Measurements from ENCODE around the gene ELAC1.
"Not testable (repeated sequence)": the region's sequence is repeated elsewhere in the genome, so short reads cannot be mapped to it uniquely, and the experiment has no call there.

Gene ELAC1

DNA sequence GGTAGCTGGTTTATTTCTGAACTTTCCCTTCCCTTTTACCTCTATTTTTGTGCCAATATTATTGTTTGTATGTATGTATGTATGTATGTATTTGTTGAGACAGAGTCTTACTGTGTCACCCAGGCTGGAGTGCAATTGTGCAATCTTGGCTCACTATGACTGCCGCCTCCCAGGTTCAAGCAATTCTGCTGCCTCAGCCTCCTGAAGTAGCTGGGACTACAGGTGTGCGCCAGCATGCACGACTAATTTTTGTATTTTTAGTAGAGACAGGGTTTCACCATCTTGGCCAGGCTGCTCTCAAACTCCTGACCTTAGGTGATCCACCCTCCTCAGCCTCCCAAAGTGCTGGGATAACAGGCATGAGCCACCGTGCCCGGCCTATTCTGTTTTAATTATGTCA, 4.6 kb downstream of the ELAC1 start:
- not testable (repeated sequence) for DNase-seq (ENCODE audit: low read depth in 2 of 2, low spot score in 1 of 2)

DNA sequence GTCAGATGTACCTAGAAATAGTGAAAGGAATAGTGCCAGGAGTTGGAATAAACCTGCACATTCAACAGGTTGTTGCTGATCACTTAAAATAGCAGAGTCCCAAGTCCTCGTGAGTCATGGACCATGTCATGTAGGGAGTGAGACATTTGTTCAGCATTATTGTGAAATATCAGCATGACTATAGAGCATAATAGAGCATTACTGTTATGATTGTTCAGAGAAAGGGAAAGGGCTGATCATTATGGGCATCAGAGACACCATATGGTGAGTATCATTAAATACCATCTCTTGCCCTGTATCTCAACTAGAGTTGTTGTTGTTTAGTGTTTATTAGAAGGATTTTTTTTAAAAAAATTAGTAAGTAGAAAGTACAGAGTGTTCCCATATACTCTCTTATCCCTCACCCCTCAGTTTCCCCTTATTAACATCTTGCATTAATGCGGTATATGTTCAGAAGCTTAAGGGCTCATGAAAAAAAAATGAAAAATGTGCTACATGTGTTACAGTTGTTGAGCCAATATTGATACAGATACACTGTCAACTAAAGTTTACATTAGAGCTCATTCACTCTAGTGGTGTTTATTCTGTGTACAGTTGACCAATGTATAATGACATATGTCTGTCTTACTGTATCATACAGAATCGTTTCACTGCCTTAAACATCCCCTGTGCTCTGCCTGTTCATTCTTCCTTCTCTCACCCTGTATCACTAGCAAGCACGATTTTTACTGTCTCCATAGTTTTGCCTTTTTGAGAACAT, 5.7 kb downstream of the ELAC1 start:
- no peak for DNase-seq (ENCODE audit: low read depth in 2 of 2, low spot score in 1 of 2)

DNA sequence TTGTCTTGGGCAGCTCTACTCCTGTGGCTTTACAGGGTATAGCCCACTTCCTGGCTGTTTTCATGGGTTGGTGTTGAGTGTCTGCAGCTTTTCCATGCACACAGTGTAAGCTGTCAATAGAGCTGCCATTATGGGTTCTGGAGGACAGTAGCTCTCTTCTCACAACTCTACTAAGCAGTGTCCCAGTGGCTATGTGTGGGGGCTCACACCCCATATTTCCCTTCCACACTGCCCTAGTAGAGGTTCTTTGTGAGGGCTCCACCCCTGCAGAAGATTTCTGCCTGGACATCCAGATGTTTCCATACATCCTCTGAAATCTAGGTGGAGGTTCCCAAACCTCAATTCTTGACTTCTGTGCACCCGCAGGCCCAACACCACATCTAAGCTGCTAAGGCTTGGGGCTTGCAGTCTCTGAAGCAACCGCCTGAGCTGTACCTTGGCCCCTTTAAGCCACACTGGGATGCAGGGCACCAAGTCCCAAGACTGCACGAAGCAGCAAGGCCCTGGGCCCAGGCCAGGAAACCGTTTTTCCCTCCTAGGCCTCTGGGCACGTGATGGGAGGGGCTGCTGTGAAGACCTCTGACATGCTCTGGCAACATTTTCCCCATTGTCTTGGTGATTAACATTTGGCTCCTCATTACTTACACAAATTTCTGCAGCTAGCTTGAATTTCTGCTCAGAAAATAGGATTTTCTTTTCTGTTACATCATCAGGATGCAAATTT, 9.4 kb downstream of the ELAC1 start:
- no peak for DNase-seq (ENCODE audit: low read depth in 2 of 2, low spot score in 1 of 2)

DNA sequence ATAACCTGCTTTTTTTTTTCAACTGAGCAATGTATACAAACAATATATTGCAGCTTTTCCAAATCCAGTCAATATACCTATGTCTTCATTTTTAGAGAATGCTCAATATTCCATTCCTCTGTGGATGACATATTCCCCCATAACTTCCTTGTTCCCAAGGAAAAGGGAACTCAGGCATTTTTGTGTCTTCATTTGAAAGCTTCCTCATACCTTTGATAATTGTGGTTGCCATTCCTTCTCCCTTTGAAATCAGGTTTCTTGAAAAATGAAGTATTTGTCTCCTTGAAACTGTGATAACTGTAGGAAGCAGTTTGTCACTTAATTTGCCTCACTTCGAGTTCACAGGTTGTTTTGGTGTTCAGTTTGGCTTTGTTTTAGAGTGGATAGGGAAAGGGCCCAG, 13.5 kb downstream of the ELAC1 start:
- DNase-seq (ENCODE audit: low read depth in 2 of 2, low spot score in 1 of 2): no peak

DNA sequence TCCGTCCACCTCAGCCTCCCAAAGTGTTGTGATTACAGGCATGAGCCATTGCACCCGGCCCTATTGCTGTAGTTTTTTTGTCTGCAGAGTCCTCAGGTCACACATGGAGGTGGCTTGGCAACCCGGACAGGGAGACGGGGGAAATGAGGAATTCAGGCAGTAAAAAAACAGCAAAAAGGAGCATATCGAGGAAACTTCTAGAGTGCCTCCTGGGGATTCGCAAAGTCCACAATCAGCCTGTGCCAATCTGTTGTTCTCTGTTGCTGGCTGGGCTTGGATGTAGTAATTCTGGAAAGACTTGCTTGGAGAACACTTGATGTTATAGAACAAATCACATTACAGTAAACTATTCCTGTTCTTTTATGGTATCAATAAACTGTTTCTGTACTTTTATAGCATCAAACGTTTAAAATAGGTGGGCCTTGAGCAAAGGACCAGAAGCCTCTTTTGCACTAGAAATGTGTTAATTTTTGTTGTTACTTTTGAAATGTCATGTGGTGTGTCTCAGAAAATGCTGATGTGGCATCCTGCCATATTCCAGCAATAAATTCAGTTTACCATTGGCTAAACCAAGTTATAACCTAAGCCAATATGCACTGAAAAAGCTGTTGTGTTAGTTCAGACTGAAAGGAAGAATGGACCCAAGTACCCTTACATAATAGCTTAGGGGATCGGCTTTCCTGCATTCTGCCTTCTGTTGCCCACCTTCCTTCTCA, 14.4 kb downstream of the ELAC1 start:
- DNase-seq (ENCODE audit: low read depth in 2 of 2, low spot score in 1 of 2): no peak

DNA sequence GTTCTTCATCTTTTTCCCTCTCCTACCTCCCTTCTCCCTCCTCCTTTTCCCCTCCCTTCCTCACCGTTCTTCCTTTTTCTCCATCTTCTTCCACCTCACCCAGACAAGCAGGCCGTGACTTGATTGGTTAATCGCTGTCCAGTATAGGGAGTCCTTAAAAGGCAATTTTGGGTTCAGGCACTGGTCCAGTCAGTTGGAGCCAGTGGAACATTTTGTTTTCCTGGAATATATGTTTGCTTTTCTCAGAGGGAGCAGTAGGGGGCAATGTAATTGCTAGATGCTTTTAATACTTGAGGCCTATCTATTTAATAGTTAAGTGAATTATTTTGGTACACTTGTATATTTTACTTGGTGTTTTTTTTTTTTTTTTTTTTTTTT, 15.0 kb downstream of the ELAC1 start:
- no peak for DNase-seq (ENCODE audit: low read depth in 2 of 2, low spot score in 1 of 2)

DNA sequence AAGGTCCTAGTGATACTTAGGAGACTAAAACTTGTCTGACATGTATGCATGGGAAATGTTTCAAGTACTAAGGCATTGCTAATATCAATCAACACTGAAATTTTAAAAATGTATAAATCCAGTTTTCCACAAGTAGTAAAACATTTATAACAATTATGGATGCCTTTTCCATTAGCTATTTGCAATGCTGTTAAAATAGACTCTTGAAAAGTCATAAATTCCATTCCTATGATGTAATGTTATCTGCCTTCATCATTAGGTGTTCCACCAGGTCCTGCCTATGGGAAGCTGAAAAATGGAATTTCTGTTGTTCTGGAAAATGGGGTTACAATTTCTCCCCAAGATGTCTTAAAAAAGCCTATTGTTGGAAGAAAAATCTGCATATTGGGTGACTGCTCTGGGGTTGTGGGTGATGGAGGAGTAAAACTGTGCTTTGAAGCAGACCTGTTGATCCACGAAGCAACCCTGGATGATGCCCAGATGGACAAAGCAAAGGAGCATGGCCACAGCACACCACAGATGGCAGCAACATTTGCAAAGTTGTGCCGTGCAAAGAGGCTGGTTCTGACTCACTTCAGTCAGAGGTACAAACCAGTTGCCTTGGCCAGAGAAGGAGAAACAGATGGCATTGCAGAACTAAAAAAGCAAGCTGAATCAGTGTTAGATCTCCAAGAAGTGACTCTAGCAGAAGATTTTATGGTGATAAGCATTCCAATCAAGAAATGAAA, 18.7 kb downstream of the ELAC1 start:
- no peak for DNase-seq (ENCODE audit: low read depth in 2 of 2, low spot score in 1 of 2)

DNA sequence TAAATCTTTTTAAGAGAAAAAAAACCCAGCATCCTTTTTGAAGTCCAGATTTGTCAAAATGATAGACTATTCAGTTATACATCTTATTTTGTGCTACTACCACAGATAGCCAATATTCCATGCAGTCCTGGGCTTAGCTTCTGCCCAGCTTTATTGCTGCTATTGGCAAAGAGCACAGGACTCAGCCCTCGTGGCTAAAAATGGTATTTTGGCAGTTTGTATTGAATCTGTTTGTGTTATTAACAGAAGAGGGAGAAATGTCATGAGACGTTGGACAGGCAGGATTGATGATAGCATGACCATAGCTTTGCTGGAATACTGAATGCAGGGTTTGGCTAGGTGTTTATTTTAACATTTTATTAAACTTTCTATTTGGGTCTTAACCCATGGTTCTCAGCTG, 19.4 kb downstream of the ELAC1 start:
- no peak for DNase-seq (ENCODE audit: low read depth in 2 of 2, low spot score in 1 of 2)

DNA sequence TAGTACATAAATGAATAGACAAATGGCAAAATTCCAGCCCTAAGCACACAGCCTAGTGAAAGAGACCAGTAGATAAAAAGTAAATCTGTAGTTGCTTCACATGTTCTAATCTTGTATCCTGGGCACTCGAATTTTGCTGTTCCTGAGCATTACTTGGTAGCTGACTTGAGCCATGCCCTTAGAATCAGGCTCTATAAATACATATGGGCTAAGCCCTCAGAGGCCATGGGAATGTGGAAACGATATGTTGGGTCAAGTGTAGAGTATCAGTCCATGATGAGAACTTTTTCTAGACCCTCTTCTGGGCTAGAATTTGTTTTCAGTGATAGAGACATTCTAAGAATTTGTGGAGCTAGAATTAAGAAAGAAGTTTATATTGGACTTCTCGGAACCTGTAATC, 21.9 kb downstream of the ELAC1 start:
- DNase-seq (ENCODE audit: low read depth in 2 of 2, low spot score in 1 of 2): no peak

DNA sequence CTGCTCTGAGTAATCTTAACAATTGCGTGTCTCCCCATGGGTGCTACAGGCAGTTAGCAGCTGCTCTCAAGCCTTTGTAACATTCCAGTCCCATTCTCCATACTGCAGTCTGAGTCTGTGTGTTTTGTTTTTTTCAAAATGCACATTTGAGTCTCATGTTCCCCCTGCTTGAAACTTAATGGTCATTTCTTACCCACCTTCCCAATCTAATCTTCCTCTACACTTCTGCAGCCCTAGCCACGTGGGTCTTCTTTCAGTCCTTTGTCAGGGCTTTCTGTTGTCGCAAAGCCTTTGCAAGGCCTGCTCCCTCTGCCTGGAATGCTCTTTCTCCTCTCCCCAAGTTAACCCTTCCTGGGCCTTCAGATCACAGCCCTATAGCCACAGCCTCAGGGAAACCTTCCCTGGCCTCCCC, 24.5 kb downstream of the ELAC1 start:
- DNase-seq (ENCODE audit: low read depth in 2 of 2, low spot score in 1 of 2): no peak

DNA sequence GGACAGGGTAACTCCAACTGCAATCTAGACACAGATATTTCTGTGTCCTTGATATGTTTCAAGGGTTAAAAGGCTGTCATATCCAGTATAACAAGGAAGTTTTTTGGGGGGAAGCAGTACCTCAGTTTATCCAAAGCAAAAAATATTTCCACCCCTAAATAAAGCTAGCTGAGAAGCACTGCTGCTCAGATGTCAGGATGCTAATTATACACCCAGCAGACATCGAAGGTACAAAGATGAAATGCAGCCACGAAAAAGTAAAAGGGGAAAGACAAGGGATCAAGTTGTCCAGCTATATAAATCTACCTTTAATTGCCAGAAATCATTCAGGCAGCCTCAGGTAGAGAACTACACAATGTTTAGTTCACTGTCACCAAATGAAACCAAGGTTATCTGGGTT, 26.2 kb downstream of the ELAC1 start:
- no peak for DNase-seq (ENCODE audit: low read depth in 2 of 2, low spot score in 1 of 2)

DNA sequence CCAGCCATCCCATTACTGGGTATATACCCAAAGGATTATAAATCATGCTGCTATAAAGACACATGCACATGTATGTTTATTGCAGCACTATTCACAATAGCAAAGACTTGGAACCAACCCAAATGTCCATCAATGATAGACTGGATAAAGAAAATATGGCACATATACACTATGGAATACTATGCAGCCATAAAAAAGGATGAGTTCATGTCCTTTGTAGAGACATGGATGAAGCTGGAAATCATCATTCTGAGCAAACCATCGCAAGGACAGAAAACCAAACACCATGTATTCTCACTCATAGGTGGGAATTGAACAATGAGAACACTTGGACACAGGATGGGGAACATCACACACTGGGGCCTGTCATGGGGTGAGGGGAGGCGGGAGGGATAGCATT, 35.3 kb downstream of the ELAC1 start:
- DNase-seq (ENCODE audit: low read depth in 2 of 2, low spot score in 1 of 2): not testable (repeated sequence)

DNA sequence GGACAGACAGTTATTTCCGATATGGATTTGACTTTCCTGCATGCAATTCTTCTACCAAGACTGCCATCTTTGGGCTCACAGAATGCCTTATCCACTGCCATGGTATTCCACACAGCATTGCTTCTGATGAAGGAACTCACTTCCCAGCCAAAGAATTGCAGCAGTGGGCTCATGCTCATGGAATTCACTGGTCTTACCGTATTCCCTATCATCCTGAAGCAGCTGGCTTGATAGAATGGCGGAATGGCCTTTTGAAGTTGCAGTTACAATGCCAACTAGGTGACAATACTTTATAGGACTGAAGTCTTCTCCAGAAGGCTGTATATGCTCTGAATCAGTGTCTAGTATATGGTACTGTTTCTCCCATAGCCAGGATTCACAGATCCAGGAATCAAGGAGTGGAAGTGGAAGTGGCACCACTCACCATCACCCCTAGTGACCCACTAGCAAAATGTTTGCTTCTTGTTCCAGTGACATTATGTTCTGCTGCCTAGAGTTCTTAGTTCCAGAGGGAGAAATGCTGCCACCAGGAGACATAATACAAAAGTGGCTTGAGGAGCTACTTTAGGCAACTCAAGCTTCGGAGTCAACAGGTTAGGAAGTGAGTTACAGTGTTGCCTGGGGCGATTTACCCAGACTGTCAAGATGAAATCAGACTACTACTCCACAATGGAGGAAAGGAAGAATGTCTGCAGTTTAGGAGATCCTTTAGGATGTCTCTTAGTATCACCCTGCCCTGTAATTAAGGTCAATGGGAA, 38.4 kb downstream of the ELAC1 start:
- no peak for DNase-seq (ENCODE audit: low read depth in 2 of 2, low spot score in 1 of 2)

DNA sequence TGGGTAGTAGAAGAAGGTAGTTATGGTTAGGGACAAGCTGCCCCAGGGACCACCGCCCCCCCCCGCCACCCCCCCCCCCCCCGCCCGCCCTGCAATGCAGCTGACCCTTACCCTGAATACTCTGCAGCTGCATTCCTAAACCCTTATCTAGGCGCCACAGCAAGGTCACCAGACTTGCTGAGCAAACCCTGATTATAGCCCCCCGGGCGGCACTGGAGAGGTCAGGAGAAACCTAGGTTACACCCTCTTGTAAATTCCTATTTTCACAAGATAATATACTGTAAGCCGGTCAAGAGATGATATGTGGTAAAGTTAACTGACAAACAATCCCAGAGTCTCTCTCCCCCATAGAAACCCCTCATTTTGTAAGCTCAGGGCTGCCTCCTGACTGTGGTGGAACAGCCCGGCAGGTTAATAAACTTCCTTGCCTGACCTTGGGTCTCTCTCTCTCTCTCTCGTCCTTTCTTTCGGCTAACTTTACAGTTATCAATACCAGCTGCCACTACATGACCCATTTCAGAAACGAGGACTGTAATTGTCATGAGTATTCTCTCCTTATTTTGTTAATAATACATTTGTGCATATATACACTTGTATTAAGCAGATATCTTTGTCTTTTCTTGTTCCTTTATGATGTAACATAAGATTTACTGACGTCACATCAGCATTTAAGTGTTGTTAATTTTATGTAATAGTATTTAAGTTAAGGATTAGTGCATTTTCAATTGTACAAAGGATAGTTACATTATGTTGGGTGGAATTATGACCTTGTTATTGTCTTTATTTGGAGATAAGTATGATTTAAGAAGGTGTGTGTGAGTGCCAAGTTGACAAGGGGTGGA, 39.3 kb downstream of the ELAC1 start:
- no peak for DNase-seq (ENCODE audit: low read depth in 2 of 2, low spot score in 1 of 2)

DNA sequence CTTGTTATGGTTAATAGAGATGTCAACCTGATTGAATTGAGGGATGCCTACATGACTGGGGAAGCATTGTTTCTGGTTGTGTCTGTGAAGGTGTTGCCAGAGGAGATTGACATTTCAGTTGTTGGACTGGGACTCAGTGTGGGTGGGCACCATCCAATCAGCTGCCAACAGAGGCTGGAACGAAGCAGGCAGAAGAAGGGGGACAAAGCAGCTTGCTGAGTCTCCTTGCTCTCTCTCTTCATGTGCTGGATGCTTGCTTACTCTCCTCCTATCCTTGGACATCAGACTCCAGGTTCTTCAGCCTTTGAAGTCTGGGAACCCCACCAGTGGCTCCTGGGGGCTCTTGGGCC, 39.9 kb downstream of the ELAC1 start:
- no peak for DNase-seq (ENCODE audit: low read depth in 2 of 2, low spot score in 1 of 2)

DNA sequence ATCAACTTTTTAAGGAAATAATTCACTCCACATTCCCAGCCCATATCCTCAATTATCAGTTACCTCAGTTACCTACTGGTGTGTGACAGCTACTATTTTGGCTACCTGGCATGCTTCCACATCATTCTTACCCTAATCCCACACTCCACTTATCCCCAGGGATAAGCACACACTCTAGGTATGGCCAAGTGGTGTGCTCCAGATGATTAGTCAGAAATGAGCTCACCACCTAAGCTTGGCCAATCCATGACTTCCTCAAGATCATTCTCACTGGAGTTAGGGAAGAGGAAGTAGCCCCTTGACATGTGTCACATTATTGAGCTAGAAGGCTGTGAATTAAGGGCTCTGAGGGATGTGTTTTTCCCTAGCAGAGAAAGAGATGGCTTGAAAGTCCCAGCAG, 41.2 kb downstream of the ELAC1 start:
- no peak for DNase-seq (ENCODE audit: low read depth in 2 of 2, low spot score in 1 of 2)

DNA sequence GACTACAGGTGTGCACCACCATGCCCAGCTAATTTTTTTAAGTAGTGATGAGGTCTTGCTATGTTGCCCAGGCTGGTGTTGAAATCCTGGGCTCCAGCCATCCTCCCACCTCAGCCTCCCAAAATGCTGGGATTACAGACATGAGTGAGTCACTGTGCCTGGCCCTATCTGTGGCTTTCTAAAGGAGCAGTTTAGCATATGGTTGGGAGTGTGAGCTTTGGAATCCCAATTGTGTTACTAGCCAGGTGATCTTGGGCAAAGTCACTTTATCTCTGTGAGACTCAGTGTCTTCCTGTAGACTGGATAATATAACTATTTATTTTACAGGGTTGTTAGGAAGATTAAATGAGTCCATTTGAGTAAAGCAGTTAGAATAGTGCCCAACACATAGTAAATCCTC, 42.4 kb downstream of the ELAC1 start:
- no peak for DNase-seq (ENCODE audit: low read depth in 2 of 2, low spot score in 1 of 2)

DNA sequence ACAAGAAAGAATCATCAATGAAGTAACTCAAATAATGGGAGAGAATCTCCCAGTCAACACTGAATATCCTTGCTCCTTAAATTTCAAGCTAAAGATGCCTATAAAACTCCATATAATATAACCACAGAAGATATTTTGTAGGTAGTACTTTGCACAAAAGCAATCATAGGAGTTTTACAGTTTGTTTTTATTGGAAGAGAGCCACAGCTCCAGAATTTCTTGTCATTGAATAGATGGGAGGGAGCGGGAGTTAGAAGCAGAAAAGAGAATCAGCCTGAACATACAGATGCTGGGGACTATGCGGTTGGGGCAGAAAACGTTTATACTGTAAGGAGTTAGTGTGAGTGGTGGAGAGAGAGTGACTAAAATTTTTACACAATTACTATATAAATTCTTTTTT, 43.9 kb downstream of the ELAC1 start:
- no peak for DNase-seq (ENCODE audit: low read depth in 2 of 2, low spot score in 1 of 2)

DNA sequence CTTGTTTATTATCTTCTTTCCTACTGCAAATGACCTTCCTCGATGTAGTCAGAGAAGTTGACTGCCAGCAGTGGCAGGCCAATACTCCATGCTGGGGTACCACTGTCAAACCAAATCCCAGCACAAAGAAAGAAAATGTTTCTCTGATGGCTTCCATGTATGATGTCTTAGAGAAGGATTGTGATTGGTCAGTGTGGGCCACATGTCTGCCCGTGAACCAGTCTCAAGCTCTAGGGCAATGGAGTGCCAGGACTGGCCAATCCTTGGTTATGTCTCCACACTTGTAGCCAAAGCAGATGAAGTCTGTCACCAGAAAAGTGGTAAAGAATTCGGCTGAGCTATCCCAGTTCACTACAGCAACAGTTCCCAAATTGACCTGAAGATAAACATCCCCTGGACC, 44.6 kb downstream of the ELAC1 start:
- DNase-seq (ENCODE audit: low read depth in 2 of 2, low spot score in 1 of 2): no peak

DNA sequence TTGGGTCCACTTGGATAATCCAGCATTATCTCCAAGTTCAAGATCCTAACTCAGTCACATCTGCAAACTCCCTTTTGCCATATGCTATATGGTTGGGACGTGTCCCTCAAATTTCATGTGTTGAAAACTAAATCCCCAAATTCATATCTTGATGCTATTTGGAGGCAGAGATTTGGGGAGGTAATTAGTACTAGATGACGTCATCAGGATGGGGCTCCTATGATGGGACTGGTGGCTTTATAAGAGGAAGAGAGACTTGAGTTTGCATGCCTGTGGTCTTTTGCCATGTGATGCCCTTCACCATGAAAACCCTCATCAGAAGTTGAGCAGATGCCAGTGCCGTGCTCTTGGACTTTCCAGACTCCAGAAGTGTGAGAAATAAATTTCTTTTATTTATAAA, 45.4 kb downstream of the ELAC1 start:
- DNase-seq (ENCODE audit: low read depth in 2 of 2, low spot score in 1 of 2): no peak
